H9 (cell line): Measurements from ENCODE around the gene RNF146. TPM values are rescaled to one million over a fixed set of nuclear protein-coding genes. Genes with fewer than 3 reads are reported as not detected.

Experiments used
- DNase-seq: peaks from one replicate; pipeline ENCODE4 v3.0.0-alpha.2; 2017
- H2AFZ ChIP-seq: one replicate; pipeline ENCODE4 v1.6.1; 2013; ENCODE audit warnings: mild to moderate bottlenecking, low read length, control low read depth, moderate library complexity
- H2AK5ac ChIP-seq: 2 replicates; pipeline ENCODE4 v1.6.1; 2013; ENCODE audit warnings: low read length, control low read depth, mixed read lengths; ENCODE audit not compliant: insufficient read length
- H2BK120ac ChIP-seq: one replicate; pipeline ENCODE4 v1.6.1; 2013; ENCODE audit warnings: low read depth, mild to moderate bottlenecking, low read length, control low read depth, inconsistent platforms; ENCODE audit not compliant: poor library complexity, severe bottlenecking
- H2BK12ac ChIP-seq: 2 replicates; pipeline ENCODE4 v1.6.1; 2013; ENCODE audit warnings: low read length, control low read depth, mixed read lengths, low read depth; ENCODE audit not compliant: insufficient read length
- H2BK15ac ChIP-seq: 2 replicates; pipeline ENCODE4 v1.6.1; 2013; ENCODE audit warnings: low read depth, low read length, control low read depth
- H2BK20ac ChIP-seq: one replicate; pipeline ENCODE4 v1.6.1; 2013; ENCODE audit warnings: low read depth, mild to moderate bottlenecking, low read length, control low read depth, inconsistent platforms; ENCODE audit not compliant: poor library complexity, severe bottlenecking
- H2BK5ac ChIP-seq: 2 replicates; pipeline ENCODE4 v1.6.1; 2013; ENCODE audit warnings: low read length, control low read depth, mixed read lengths; ENCODE audit not compliant: insufficient read length
- H3K14ac ChIP-seq: 2 replicates; pipeline ENCODE4 v1.6.1; 2013; ENCODE audit warnings: low read length, control low read depth; ENCODE audit not compliant: insufficient read depth
- H3K18ac ChIP-seq: 2 replicates; pipeline ENCODE4 v1.6.1; 2013; ENCODE audit warnings: low read depth, mild to moderate bottlenecking, mixed read lengths, low read length, control low read depth; ENCODE audit not compliant: insufficient read length
- H3K23ac ChIP-seq: 2 replicates; pipeline ENCODE4 v1.6.1; 2013; ENCODE audit warnings: low read length, control low read depth, mixed read lengths, low read depth; ENCODE audit not compliant: insufficient read length
- H3K23me2 ChIP-seq: 2 replicates; pipeline ENCODE4 v1.6.1; 2013; ENCODE audit warnings: low read depth, mild to moderate bottlenecking, mixed read lengths, low read length, control low read depth; ENCODE audit not compliant: insufficient read length, poor library complexity, severe bottlenecking
- H3K27ac ChIP-seq: 2 replicates; pipeline ENCODE4 v1.5.1; 2013; ENCODE audit warnings: low read length, control low read depth, mixed read lengths, low read depth; ENCODE audit not compliant: insufficient read length
- H3K27me3 ChIP-seq: 2 replicates; pipeline ENCODE4 v1.6.1; 2013; ENCODE audit warnings: low read length, control low read depth, inconsistent platforms; ENCODE audit not compliant: insufficient read depth
- H3K4ac ChIP-seq: 2 replicates; pipeline ENCODE4 v1.6.1; 2013; ENCODE audit warnings: low read depth, mild to moderate bottlenecking, control low read depth, inconsistent platforms, low read length, moderate library complexity
- H3K4me1 ChIP-seq: 2 replicates; pipeline ENCODE4 v1.6.1; 2013; ENCODE audit warnings: low read length, control low read depth, inconsistent platforms; ENCODE audit not compliant: insufficient read depth
- H3K4me2 ChIP-seq: 2 replicates; pipeline ENCODE4 v1.6.1; 2013; ENCODE audit warnings: low read length, control low read depth, mixed read lengths; ENCODE audit not compliant: insufficient read length, insufficient read depth
- H3K56ac ChIP-seq: 2 replicates; pipeline ENCODE4 v1.6.1; 2013; ENCODE audit warnings: low read depth, mild to moderate bottlenecking, mixed read lengths, low read length, control low read depth; ENCODE audit not compliant: insufficient read length
- H3K79me1 ChIP-seq: 2 replicates; pipeline ENCODE4 v1.6.1; 2013; ENCODE audit warnings: low read depth, mild to moderate bottlenecking, moderate library complexity, low read length, control low read depth, inconsistent platforms; ENCODE audit not compliant: insufficient read depth, poor library complexity, severe bottlenecking
- H3K79me2 ChIP-seq: 2 replicates; pipeline ENCODE4 v1.6.1; 2013; ENCODE audit warnings: low read length, control low read depth, inconsistent platforms; ENCODE audit not compliant: insufficient read depth
- H3K9ac ChIP-seq: 2 replicates; pipeline ENCODE4 v1.6.1; 2013; ENCODE audit warnings: low read length, control low read depth, mixed read lengths; ENCODE audit not compliant: insufficient read length; ENCODE audit errors: extremely low read depth
- H3K9me3 ChIP-seq: one replicate; pipeline ENCODE4 v1.6.1; 2013; ENCODE audit warnings: low read depth, low read length, inconsistent platforms; ENCODE audit not compliant: control insufficient read depth
- H3T11ph ChIP-seq: one replicate; pipeline ENCODE4 v1.6.1; 2013; ENCODE audit warnings: mild to moderate bottlenecking, low read length, control low read depth, inconsistent platforms
- H4K20me1 ChIP-seq: one replicate; pipeline ENCODE4 v1.6.1; 2013; ENCODE audit not compliant: control insufficient read depth, insufficient read length, insufficient read depth
- H4K5ac ChIP-seq: 2 replicates; pipeline ENCODE4 v1.6.1; 2013; ENCODE audit warnings: low read depth, mild to moderate bottlenecking, mixed read lengths, low read length, control low read depth; ENCODE audit not compliant: insufficient read length
- H4K8ac ChIP-seq: replicated peaks from 2 replicates; pipeline ENCODE4 v1.6.1; 2013; ENCODE audit warnings: low read length, control low read depth, mixed read lengths, low read depth; ENCODE audit not compliant: insufficient read length
- H4K91ac ChIP-seq: 2 replicates; pipeline ENCODE4 v1.6.1; 2013; ENCODE audit warnings: low read depth, mild to moderate bottlenecking, moderate library complexity, mixed read lengths, low read length, control low read depth; ENCODE audit not compliant: insufficient read length
- H3K27ac Mint-ChIP-seq, 3 experiments: 2 replicates in 2 of 3; 3 replicates in 1 of 3; pipeline ENCODE4 v1.8.0; 2020 to 2021; ENCODE audit warnings: mixed read lengths in 3 of 3, mild to moderate bottlenecking in 1 of 3, moderate library complexity in 1 of 3
- H3K27me3 Mint-ChIP-seq: 2 replicates; pipeline ENCODE4 v1.8.0; 2021; ENCODE audit warnings: low read depth, mild to moderate bottlenecking, moderate library complexity, mixed read lengths
- H3K36me3 Mint-ChIP-seq, 3 experiments: 2 replicates in 2 of 3; 3 replicates in 1 of 3; pipeline ENCODE4 v1.8.0; 2020 to 2021; ENCODE audit warnings: low read depth in 3 of 3, mixed read lengths in 3 of 3; ENCODE audit not compliant: insufficient read depth in 1 of 3
- H3K4me1 Mint-ChIP-seq, 2 experiments: 2 replicates each; pipeline ENCODE4 v1.8.0; 2020; ENCODE audit warnings: mixed read lengths in 2 of 2
- H3K4me3 Mint-ChIP-seq, 2 experiments: 2 replicates in 1 of 2; 3 replicates in 1 of 2; pipeline ENCODE4 v1.8.0; 2020 to 2021; ENCODE audit warnings: mild to moderate bottlenecking in 2 of 2, mixed read lengths in 2 of 2, moderate library complexity in 1 of 2
- H3K9me3 Mint-ChIP-seq, 2 experiments: 2 replicates in 1 of 2; 3 replicates in 1 of 2; pipeline ENCODE4 v1.8.0; 2020; ENCODE audit warnings: mild to moderate bottlenecking in 2 of 2, mixed read lengths in 2 of 2, moderate library complexity in 1 of 2
- CTCF ChIP-seq: fragments of 200-600 bp; sonication (generic); conservative IDR thresholded peaks from 3 replicates; pipeline ENCODE4 v1.8.0; 2021; ENCODE audit warnings: antibody characterized with exemption, mild to moderate bottlenecking
- WGBS: extraction: QIAGEN DNeasy Blood & Tissue Kit; methylation state at CpG from one replicate; pipeline ENCODE4 v1.1.7; 2013; ENCODE audit warnings: missing lambda C conversion rate, low lambda C conversion rate, mixed read lengths; ENCODE audit not compliant: insufficient read length; ENCODE audit errors: extremely low coverage; 5-methylcytosine and 5-hydroxymethylcytosine counted together
- total RNA-seq: library from RNA; stranded (reverse); gene quantifications from 2 replicates; pipeline ENCODE4 v1.2.1, GENCODE V29; 2021

RNF146 gene
- total RNA-seq, 1 experiment from 2014 or later = 20.4 TPM

DNA sequence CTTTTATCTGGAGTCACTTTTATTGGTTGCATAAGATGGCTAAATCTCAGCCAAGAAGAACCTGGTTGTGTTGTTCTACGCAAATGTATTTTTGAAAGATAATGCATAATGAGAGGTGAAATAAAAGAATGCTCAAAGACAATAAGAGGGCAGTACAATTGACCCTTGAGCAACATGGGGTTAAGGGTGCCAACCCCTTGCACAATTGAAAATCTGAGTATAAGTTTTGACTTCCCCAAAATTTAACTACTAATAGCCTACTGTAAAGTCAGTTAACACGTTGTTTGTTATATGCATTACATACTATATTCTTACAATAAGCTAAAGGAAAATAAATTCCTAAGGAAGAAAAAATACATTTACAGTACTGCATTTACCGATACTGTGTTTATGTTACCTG lies 5.9 kb downstream of the RNF146 start:
- Mint-ChIP-seq H3K27ac (no peak overlapping the region), H3K27me3 (no peaks in the 10 kb centered on the region), H3K36me3 (peaks cover 4 to 10% (median 4%) of the 10 kb centered on the region in 3 experiments; a peak in 5 of 7 replicates), H3K9me3 (no peaks in the 10 kb centered on the region), H3K4me3 (no peak overlapping the region), H3K4me1 (peaks cover 22 to 42% of the 10 kb centered on the region in 2 experiments)
- Histone ChIP-seq H2AFZ (no peak overlapping the region), H3K14ac (no peak overlapping the region), H2BK120ac (no peak overlapping the region), H3K27ac (no peak overlapping the region), H3T11ph (no peak overlapping the region), H3K4me2 (no peak overlapping the region), H4K8ac (no peak overlapping the region), H3K4ac (no peak overlapping the region), H2BK5ac (no peak overlapping the region), H3K23ac (no peak overlapping the region), H3K27me3 (no peaks in the 10 kb centered on the region), H2BK15ac (no peak overlapping the region), H3K56ac (no peak overlapping the region), H3K4me1 (no peaks in the 10 kb centered on the region; the same call in 1 of the 2 replicates), H3K9ac (no peak overlapping the region), H2AK5ac (no peak overlapping the region), H4K5ac (no peak overlapping the region), H3K18ac (no peak overlapping the region), H3K9me3 (no peaks in the 10 kb centered on the region), H2BK20ac (no peak overlapping the region), H4K20me1 (no peaks in the 10 kb centered on the region), H3K23me2 (peaks cover 7% of the 10 kb centered on the region), H3K79me1 (peaks cover 3% of the 10 kb centered on the region), H4K91ac (no peak overlapping the region), H3K79me2 (peaks cover 39% of the 10 kb centered on the region; the same call in 1 of the 2 replicates), H2BK12ac (no peak overlapping the region)
- DNase-seq = no peak
- WGBS = no CpG with 5 or more reads among the region's 3 CpGs
- no peak for TF ChIP-seq CTCF
